ENCODE measurements around the gene PARD3. TPM values are rescaled to one million over a fixed set of nuclear protein-coding genes. Genes with fewer than 3 reads are reported as not detected.
A peak's percentile ranks its signal among the peaks of the same experiment; 100 is the strongest.

Gene PARD3
- total RNA-seq, 2 donors from 2014 or later, result 36.1 to 48.5 TPM

GRCh38 chr10:34817054-34817453, 2.0 kb upstream of the PARD3 start:
- 96 to 97% methylated on average over 16 of the region's 16 CpGs for WGBS, 2 donors
- Histone ChIP-seq H3K9me3 (no peaks in the 10 kb centered on the region), H3K27me3 (no peaks in the 10 kb centered on the region), H3K4me1 (peaks cover 29% of the 10 kb centered on the region), H3K4me3 (no peak overlapping the region), H3K27ac (no peak overlapping the region), H3K36me3 (replicated peaks in 1 of 2; ENCODE audit: insufficient read depth in 1 of 2, low read depth in 2 of 2) (no peaks in the 10 kb centered on the region)
- intact Hi-C loops (cut with DNase I), result no loop called here
- no peak for DNase-seq
- ATAC-seq, result no peak
- TF ChIP-seq CTCF (IDR thresholded peaks at IDR 0.05), result no peak
- no peak for TF ChIP-seq POLR2A (IDR thresholded peaks at IDR 0.05)

- Histone ChIP-seq H3K36me3 (replicated peaks in 1 of 2; ENCODE audit: insufficient read depth in 1 of 2, low read depth in 2 of 2) (no peaks in the 10 kb centered on the region), H3K4me1 (peaks cover 34% of the 10 kb centered on the region), H3K9me3 (no peaks in the 10 kb centered on the region), H3K27ac (peak overlapping the region in 1 of 4 donors; percentile 9), H3K27me3 (no peaks in the 10 kb centered on the region), H3K4me3 (no peak overlapping the region)
- WGBS, 2 donors, result 5 to 14% methylated on average over 10 of the region's 10 CpGs
- DNase-seq (peak in 1 of 4 donors; percentile 25), ATAC-seq (no peak)
- TF ChIP-seq POLR2A (IDR thresholded peaks at IDR 0.05) (no peak), CTCF (IDR thresholded peaks at IDR 0.05) (peak in 1 of 7 experiments; percentile 14)
- intact Hi-C loops (cut with DNase I), result no loop called here
These were observed 1.5 kb upstream of the PARD3 start for GRCh38 chr10:34816501-34817002.

DNA sequence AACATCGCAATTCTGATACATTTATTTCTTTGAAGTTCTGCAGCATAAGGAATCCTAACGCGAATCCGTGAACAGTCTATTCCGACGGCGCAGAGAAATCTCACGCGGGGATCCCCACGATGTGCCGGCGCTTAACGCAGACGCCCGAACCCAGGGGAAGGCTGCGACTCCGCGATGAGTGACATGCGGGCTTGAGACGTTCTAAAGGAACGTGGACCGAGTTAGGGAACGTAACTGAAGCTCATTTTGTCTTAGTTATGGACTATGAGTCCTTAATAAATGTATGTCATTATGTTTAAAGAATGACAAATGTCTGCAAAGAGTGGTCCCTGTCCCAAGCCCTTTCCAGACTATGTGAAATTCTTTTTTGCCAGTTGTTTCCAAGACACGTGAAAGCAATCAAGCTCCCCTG, 995 bp upstream of the PARD3 start:
- Histone ChIP-seq H3K9me3 (no peaks in the 10 kb centered on the region), H3K27me3 (no peaks in the 10 kb centered on the region), H3K27ac (peak overlapping the region in 2 of 4 donors; percentile 89 to 93), H3K36me3 (replicated peaks in 1 of 2; ENCODE audit: insufficient read depth in 1 of 2, low read depth in 2 of 2) (no peaks in the 10 kb centered on the region), H3K4me1 (peaks cover 36% of the 10 kb centered on the region), H3K4me3 (peak overlapping the region in 1 of 2 donors; percentile 51)
- intact Hi-C loops (cut with DNase I), result no loop called here
- 0 to 1% methylated on average over 24 of the region's 24 CpGs for WGBS, 2 donors
- no peak for DNase-seq
- TF ChIP-seq POLR2A (IDR thresholded peaks at IDR 0.05) (no peak), CTCF (IDR thresholded peaks at IDR 0.05) (no peak)
- ATAC-seq, result no peak

- intact Hi-C loops (cut with DNase I), result no loop called here
- H3K27me3 ChIP-seq, result no peaks in the 10 kb centered on the region
- no peaks in the 10 kb centered on the region for H3K9me3 ChIP-seq
- H3K36me3 ChIP-seq (replicated peaks in 1 of 2; ENCODE audit: insufficient read depth in 1 of 2, low read depth in 2 of 2), result no peaks in the 10 kb centered on the region
- peak overlapping the region; percentile 76 to 93 (median 87) for H3K27ac ChIP-seq
- TF ChIP-seq POLR2A (IDR thresholded peaks at IDR 0.05), result no peak
- no peak for TF ChIP-seq CTCF (IDR thresholded peaks at IDR 0.05)
- no peak for DNase-seq
- peak; percentile 40 for ATAC-seq
- peak overlapping the region; percentile 58 to 76 for H3K4me3 ChIP-seq
- H3K4me1 ChIP-seq, result peaks cover 44% of the 10 kb centered on the region
- 1% methylated on average over 18 of the region's 45 CpGs; no CpG with 5 or more reads in 1 of the 2 donors for WGBS, 2 donors
These were observed 247 bp downstream of the PARD3 start for GRCh38 chr10:34814913-34815184.

DNA sequence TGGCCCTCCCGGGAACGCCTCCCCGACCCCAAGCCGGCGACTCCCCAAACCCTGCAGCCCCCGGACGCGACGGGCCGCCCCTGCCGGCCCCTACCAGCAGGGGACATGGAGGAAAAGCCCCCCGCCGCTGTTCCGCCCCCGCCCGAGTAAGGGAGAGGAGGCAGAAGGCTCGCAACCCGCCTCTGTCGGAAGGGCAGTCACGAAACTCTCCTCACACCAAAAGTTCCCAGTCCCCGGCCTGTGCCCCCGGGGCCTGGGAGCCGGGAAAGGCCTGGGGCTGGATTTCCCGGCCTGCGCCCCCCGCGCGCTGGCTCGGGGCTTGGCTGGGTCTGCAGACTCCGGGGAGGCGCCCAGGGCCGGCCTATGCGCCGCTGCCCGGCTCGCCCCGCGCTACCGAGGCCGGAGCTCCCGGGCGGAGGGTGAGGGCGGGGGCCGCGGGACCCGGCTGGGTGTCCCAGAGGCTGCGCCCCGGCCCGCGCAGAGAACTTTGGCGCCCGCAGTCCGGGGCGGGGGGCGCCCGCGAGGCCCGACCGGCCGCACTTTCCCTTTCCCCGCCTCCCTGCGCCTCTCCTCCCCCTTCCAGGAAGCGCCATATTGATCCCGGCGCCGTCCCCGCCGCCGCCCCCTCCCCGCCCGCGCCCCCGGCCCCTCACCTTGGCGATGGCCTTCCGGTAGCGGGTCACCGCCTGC, 728 bp downstream of the PARD3 start:
- no peaks in the 10 kb centered on the region for H3K36me3 ChIP-seq (replicated peaks in 1 of 2; ENCODE audit: insufficient read depth in 1 of 2, low read depth in 2 of 2)
- DNase-seq (peak; percentile 57 to 73 (median 60)), ATAC-seq (peak; percentile 66)
- H3K9me3 ChIP-seq, result no peaks in the 10 kb centered on the region
- intact Hi-C loops (cut with DNase I), result no loop called here
- H3K4me1 ChIP-seq, result peaks cover 47% of the 10 kb centered on the region
- WGBS, 2 donors, result 1% methylated on average over 76 of the region's 77 CpGs; no CpG with 5 or more reads in 1 of the 2 donors
- H3K4me3 ChIP-seq, result peak overlapping the region; percentile 58 to 76
- H3K27me3 ChIP-seq, result no peaks in the 10 kb centered on the region
- TF ChIP-seq POLR2A (IDR thresholded peaks at IDR 0.05) (peak in 1 of 3 donors; percentile 8), CTCF (IDR thresholded peaks at IDR 0.05) (peak in 2 of 7 experiments; percentile 9 to 12)
- H3K27ac ChIP-seq, result peak overlapping the region; percentile 76 to 93 (median 87)
